ENCODE measurements around the gene RAB33B.

- TF ChIP-seq EZH2phosphoT487 (IDR thresholded peaks at IDR 0.05; ENCODE audit: borderline replicate concordance, low read depth, low read length) (no peak), CTCF (conservative IDR thresholded peaks at IDR 0.05; ENCODE audit: low read length) (no peak)
These were observed 48.3 kb downstream of the RAB33B start for GRCh38 chr4:139501927-139502899.

Data from OCI-LY7 (cell line).